ENCODE data around the gene ASTN2. TPM values are rescaled to one million over a fixed set of nuclear protein-coding genes. Genes with fewer than 3 reads are reported as not detected.

ASTN2 gene
- polyA plus RNA-seq, 3 donors: 15.1 to 17.1 (median 15.6) TPM

DNA sequence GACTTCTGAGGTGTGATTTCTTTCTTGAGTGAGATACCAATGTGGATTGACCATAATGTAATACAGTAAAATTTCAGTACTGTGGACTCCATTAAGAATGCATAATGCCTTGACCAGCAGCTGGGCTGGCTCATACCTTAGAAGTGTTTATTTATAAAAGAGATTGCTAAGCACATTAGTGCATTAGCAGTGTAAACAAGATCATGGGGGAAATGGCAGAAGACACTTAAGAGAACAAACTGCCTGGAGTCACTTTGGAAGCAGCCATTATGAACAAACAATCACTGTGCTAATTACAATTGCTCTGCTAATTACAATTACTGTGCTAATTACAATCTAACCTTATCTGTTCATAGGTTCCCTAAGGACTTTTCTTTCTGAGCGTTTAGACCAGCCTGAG lies 623.5 kb downstream of the ASTN2 start:
- no peak for DNase-seq (ENCODE audit: low read depth in 3 of 3, low spot score in 2 of 3)

- DNase-seq (ENCODE audit: low read depth in 3 of 3, low spot score in 2 of 3): no peak
Observed at GRCh38 chr9:116789081-116789480, 625.8 kb downstream of the ASTN2 start.

GRCh38 chr9:116786737-116787136 lies 628.1 kb downstream of the ASTN2 start:
- no peak for DNase-seq (ENCODE audit: low read depth in 3 of 3, low spot score in 2 of 3)

GRCh38 chr9:116777116-116777515 lies 637.7 kb downstream of the ASTN2 start:
- DNase-seq (ENCODE audit: low read depth in 3 of 3, low spot score in 2 of 3): no peak

DNA sequence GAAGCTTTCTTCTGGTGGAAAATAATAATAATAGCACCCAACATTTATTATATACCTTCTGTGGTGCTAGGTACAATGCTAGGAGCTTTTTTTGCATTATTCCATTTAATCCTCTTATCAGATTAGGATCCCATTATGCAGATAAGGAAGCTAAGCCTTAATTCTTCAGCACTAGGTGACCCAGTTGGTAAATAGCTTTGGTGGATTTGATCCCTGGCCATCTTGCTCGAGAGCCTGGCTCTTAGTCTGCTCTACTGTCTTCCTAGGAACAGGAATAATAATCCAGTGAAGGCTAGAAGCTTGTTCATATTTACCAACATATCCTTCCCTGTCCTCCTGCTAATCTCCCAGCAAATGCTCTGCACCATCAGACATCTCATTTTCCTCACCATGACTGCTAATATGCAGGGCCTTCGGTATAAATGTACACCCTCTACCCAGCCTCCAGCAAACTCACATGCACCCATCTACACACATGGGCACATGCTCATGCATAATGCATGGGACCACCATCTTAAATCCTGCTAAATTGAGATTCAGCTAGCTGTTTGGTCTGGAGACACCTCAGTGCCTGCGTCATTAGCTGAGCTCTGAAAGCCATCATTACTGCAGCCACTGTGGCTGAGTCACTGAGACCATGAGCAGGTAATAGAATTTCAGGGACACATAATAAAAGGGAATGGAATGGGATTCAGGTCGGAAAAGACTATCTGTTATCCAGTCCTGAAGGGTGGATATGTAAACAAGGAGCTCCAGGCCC lies 640.3 kb downstream of the ASTN2 start:
- DNase-seq (ENCODE audit: low read depth in 3 of 3, low spot score in 2 of 3): no peak

- no peak for DNase-seq (ENCODE audit: low read depth in 3 of 3, low spot score in 2 of 3)
Observed at GRCh38 chr9:116767219-116767618, 647.6 kb downstream of the ASTN2 start.

DNA sequence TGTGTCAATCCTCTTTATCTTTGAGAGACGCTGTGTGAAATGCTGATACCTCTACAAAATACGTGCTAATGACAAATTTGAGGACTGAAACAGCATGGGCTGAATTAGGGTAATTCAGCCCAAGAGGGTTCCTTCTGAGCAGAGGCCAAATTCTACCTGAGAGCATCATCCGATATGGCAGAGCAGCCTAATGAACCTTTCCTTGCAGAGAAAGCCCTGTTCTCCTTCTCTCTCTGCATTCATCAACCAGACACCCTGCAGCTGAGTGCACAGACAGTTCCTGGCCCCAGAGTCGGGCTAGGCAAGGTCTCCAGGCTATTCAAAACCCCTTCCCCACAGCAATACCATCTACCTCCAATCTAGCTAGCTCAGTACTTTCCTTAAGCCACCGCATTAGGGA lies 649.8 kb downstream of the ASTN2 start:
- DNase-seq (ENCODE audit: low read depth in 3 of 3, low spot score in 2 of 3): no peak

DNA sequence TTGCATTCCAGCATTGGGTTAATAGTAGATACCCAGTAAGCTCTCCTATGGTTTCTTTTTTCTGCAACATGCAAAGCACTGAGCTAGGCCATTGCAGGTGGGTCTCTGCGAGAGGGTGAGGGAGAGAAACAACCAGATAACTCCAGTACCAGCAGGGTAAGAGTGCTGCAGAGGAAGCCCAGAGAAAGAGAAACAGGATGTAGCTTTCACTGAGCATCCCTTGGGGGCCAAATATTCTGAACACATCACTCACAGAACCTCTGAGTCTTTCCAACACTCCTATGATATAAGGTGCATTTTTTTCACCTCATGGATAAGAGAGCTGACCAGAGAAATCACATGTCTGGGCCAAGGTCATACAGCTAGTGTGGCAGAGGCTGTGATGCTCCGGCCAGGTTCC lies 651.1 kb downstream of the ASTN2 start:
- no peak for DNase-seq (ENCODE audit: low read depth in 3 of 3, low spot score in 2 of 3)

DNA sequence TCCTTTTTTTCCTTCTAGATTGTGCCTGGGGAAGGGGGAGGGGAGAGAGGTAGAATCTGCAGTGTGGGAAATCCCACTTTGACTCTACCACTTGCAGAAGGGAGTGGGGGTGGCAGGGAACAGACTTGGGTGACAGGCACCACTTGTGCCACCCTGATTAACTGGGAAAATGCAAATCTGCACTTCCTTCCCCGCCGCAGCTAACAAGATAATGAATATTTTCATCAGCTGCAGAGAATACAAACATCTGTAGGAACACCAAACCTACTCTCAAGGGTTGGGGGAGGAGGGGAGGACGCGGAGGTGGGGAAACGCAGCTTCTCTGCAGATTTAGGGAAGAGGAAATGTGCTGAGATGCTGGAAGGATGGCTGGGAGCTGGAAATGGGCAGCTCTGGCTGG lies 654.2 kb downstream of the ASTN2 start:
- no peak for DNase-seq (ENCODE audit: low read depth in 3 of 3, low spot score in 2 of 3)

DNA sequence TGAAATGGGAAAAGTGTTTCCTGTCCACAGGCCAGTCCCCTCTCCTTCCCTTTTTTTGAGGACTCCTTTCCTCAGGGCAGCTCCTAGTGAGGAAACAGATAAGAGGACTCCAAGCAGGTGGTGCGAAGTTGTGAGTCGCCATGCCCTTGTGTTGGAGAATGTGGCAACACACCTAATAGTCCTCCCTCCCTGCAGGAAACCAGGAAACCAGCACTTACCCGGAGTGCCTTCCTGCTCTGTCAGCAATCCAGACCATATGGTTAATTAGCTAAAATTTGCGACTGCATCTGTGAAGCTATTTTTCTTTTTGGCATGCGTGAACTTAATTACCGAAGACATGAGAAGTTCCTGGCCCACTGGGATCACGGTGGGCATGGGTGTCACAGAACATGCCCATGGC lies 657.8 kb downstream of the ASTN2 start:
- DNase-seq (ENCODE audit: low read depth in 3 of 3, low spot score in 2 of 3): no peak

DNA sequence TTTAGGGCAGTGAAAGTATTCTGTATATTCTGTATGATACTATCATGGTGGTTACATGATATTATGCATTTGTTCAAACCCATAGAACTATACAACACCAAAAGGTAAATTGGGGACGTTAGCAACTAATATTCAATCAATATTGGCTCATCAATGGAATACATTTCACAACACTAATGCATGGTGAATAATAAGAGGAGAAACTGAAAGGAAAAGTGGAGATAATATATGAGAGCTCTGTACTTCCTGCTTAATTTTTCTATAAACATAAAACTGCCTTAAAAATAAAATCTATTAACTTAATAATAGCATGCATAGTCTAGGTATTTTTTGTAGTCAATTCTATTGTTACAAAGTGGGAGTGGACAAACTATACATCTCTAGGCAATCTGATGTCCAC lies 661.5 kb downstream of the ASTN2 start:
- DNase-seq (ENCODE audit: low read depth in 3 of 3, low spot score in 2 of 3): no peak

DNA sequence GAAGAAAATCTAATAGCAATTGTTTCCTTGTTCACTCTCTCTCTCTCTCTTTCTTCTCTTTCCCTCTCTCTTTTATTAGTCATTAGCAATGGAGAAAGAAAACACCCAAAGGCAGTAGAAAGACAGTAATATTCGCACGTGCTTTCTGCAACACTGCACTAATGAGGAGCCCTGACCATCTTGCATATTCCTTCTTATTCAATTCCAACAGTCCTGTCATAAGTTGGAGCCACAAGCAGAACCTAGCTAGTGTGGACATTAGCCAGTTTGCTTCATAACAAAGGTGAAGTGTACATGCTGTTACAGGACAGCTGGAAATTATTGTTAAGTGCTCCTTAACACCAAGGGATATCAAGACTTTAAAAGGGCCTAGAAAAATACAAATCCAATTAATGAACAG lies 664.3 kb downstream of the ASTN2 start:
- DNase-seq (ENCODE audit: low read depth in 3 of 3, low spot score in 2 of 3): no peak

GRCh38 chr9:116749772-116750171 lies 665.1 kb downstream of the ASTN2 start:
- no peak for DNase-seq (ENCODE audit: low read depth in 3 of 3, low spot score in 2 of 3)

DNA sequence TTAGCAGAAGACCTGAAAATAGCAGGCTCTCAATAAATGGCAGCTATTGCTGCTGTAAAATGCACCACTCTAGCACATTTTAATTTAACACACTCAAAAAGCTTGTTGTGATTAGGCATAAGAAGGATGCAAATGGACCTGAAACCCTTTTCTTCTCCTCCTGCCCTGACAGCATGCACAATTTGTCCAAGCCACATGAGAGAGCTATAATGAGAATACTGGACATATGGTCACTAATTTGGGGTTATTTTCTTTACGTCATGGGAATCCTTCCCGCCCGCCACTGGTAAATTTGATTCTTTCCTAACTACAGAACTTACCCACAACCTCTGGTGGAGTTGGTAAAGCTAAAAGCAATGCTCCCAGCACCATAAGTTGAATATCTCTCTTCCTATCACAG lies 665.7 kb downstream of the ASTN2 start:
- DNase-seq (ENCODE audit: low read depth in 3 of 3, low spot score in 2 of 3): no peak

- no peak for DNase-seq (ENCODE audit: low read depth in 3 of 3, low spot score in 2 of 3)
Observed at GRCh38 chr9:116741742-116742141, 673.1 kb downstream of the ASTN2 start.

GRCh38 chr9:116741086-116741740 lies 673.6 kb downstream of the ASTN2 start:
- DNase-seq (ENCODE audit: low read depth in 3 of 3, low spot score in 2 of 3): no peak

GRCh38 chr9:116737152-116737546 lies 677.7 kb downstream of the ASTN2 start:
- peak in 2 of 3 donors; percentile 51 to 72 for DNase-seq (ENCODE audit: low read depth in 3 of 3, low spot score in 2 of 3)

DNA sequence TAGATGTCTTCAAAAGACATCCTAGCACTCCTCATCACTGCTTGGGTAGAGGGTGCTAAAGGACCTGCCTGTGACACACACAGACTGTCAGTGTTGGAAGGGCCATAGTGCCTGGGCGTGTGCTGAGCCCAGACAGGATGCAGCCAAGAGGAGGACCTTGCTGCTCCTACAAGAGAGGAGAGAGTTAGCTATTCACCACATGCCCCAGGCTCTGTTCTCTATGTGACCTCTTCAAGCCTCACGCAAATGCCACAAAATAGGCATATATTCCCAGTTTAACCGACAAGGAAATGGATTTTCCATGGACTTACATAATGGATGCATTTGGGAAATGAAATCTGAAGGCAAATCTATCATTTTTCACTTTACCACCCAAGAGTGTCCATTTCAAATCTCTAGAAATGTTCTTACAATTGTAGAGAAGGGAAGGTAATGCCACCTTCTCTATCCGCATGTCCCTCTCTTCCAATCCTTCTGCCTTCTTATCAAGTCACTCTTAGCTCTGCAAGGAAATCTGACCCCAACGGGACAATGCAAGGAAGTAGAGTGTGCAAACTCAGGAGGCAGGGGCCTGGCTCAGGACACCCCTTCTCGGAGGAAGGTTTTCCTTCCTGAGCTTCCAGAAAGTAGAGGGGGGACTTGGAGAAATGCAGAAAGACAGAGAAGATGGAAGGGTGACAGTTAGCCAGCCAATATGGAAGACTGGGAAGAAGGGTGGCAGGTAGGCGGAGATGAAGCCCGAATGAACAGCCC lies 678.3 kb downstream of the ASTN2 start:
- no peak for DNase-seq (ENCODE audit: low read depth in 3 of 3, low spot score in 2 of 3)

DNA sequence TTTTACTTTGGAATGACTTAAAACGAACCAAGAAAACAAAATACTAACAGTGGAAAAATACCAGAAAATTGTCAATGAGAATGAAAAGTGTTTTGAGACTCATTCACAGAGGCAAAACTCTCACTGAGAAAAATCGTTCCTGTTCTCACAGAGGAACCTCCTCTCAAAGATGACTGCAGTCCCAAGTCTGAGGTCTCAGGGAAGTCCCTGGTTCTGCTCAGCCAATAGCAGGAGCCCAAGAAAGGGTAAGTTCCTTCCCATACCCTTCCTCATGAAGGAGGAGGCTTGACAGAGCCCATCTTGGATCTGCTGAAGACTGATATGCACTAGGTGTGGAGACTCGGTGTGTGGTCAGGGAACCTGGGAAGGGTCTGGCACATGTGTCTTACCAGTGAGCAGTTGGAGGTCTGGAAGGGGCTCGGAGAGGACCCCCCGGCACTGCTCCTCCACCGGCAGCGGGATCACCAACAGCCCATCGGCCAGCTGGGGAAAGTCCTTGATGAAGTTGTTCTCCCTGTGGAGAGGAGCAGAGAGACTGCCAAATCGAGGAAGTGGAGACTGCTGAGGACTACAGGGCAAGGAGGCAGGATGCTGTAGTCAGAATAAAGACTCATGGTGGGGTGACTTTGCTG lies 681.7 kb downstream of the ASTN2 start:
- no peak for DNase-seq (ENCODE audit: low read depth in 3 of 3, low spot score in 2 of 3)

GRCh38 chr9:116726602-116727001 lies 688.3 kb downstream of the ASTN2 start:
- no peak for DNase-seq (ENCODE audit: low read depth in 3 of 3, low spot score in 2 of 3)

- no peak for DNase-seq (ENCODE audit: low read depth in 3 of 3, low spot score in 2 of 3)
Observed at GRCh38 chr9:116724123-116724522, 690.7 kb downstream of the ASTN2 start.
